OCI-LY3 (cell line): ENCODE measurements around the gene MED13L.

Experiments used
- H2AFZ ChIP-seq: fragments of 200-600, 300-600 bp; shearing (Covaris generic); 2 replicates; pipeline ENCODE4 v1.6.0; 2014; ENCODE audit warnings: antibody characterized with exemption, low read depth, low read length
- H3K27ac ChIP-seq: fragments of 200-600, 300-600 bp; sonication (generic); 2 replicates; pipeline ENCODE4 v1.5.1; 2014; ENCODE audit warnings: mild to moderate bottlenecking, low read length, moderate library complexity, mixed read lengths
- H3K27me3 ChIP-seq: fragments of 200-600, 300-600 bp; sonication (generic); 2 replicates; pipeline ENCODE4 v1.6.1; 2014; ENCODE audit warnings: low read depth, low read length, mixed read lengths
- H3K36me3 ChIP-seq: fragments of 200-600, 300-600 bp; sonication (generic); replicated peaks from 2 replicates; pipeline ENCODE3; 2014; ENCODE audit warnings: low read depth, low read length, mixed read lengths
- H3K4me1 ChIP-seq: fragments of 300-600, 200-600 bp; sonication (generic); 2 replicates; pipeline ENCODE4 v1.6.1; 2014; ENCODE audit warnings: low read length, mixed read lengths
- H3K4me2 ChIP-seq: fragments of 200-600, 300-600 bp; sonication (generic); 2 replicates; pipeline ENCODE4 v1.6.1; 2014; ENCODE audit warnings: low read length, mixed read lengths
- H3K4me3 ChIP-seq: fragments of 300-600, 200-600 bp; sonication (generic); 2 replicates; pipeline ENCODE4 v1.5.1; 2014; ENCODE audit warnings: antibody characterized with exemption, mild to moderate bottlenecking, low read length, moderate library complexity
- H3K79me2 ChIP-seq: fragments of 300-600, 200-600 bp; shearing (Covaris generic); 2 replicates; pipeline ENCODE4 v1.6.1; 2014; ENCODE audit warnings: mild to moderate bottlenecking, low read length, mixed read lengths
- H3K9ac ChIP-seq: fragments of 300-600, 200-600 bp; shearing (Covaris generic); 2 replicates; pipeline ENCODE4 v1.6.0; 2014; ENCODE audit warnings: mild to moderate bottlenecking, low read length, moderate library complexity
- H3K9me3 ChIP-seq: fragments of 200-600, 300-600 bp; shearing (Covaris generic); 2 replicates; pipeline ENCODE4 v1.6.1; 2014; ENCODE audit warnings: low read length, mixed read lengths; ENCODE audit not compliant: insufficient read depth
- H4K20me1 ChIP-seq: fragments of 200-600, 300-600 bp; sonication (generic); 2 replicates; pipeline ENCODE4 v1.6.1; 2016; ENCODE audit warnings: low read length, mixed read lengths; ENCODE audit not compliant: insufficient read depth
- CTCF ChIP-seq: fragments of 200-600, 300-600 bp; sonication (generic); IDR thresholded peaks from 2 replicates; pipeline ENCODE4 v1.5.1; 2014; ENCODE audit warnings: antibody characterized with exemption, low read length, low read depth
- EZH2phosphoT487 ChIP-seq: fragments of 200-600 bp; shearing (Covaris generic); IDR thresholded peaks from 2 replicates; pipeline ENCODE4 v1.6.1; 2018; ENCODE audit warnings: antibody characterized with exemption, mixed run types, low read depth

Gene MED13L

GRCh38 chr12:116141110-116141832 lies 136.2 kb downstream of the MED13L start:
- no peak overlapping the region for H2AFZ ChIP-seq
- no peaks in the 10 kb centered on the region for H3K27me3 ChIP-seq
- peaks cover 10% of the 10 kb centered on the region; the same call in 1 of the 2 replicates for H4K20me1 ChIP-seq
- peak overlapping the region; percentile 34 for H3K27ac ChIP-seq
- H3K79me2 ChIP-seq = peaks cover 99% of the 10 kb centered on the region
- peaks cover 85% of the 10 kb centered on the region for H3K4me1 ChIP-seq
- no peak overlapping the region for H3K4me3 ChIP-seq
- TF ChIP-seq CTCF = peak; percentile 60
- TF ChIP-seq EZH2phosphoT487 = no peak
- peak overlapping the region; percentile 36 for H3K9ac ChIP-seq
- no peaks in the 10 kb centered on the region for H3K9me3 ChIP-seq
- peak overlapping the region; percentile 40 for H3K4me2 ChIP-seq
- no peaks in the 10 kb centered on the region for H3K36me3 ChIP-seq

GRCh38 chr12:116140529-116140928 lies 137.0 kb downstream of the MED13L start:
- peaks cover 92% of the 10 kb centered on the region for H3K4me1 ChIP-seq
- TF ChIP-seq EZH2phosphoT487 (no peak), CTCF (no peak)
- H4K20me1 ChIP-seq = peaks cover 10% of the 10 kb centered on the region; the same call in 1 of the 2 replicates
- peaks cover 99% of the 10 kb centered on the region for H3K79me2 ChIP-seq
- H3K4me2 ChIP-seq = peak overlapping the region; percentile 28
- H3K9ac ChIP-seq = peak overlapping the region; percentile 36
- no peak overlapping the region for H3K4me3 ChIP-seq
- H3K36me3 ChIP-seq = no peaks in the 10 kb centered on the region
- H3K27ac ChIP-seq = peak overlapping the region; percentile 13
- H2AFZ ChIP-seq = no peak overlapping the region
- H3K9me3 ChIP-seq = no peaks in the 10 kb centered on the region
- no peaks in the 10 kb centered on the region for H3K27me3 ChIP-seq

- Histone ChIP-seq H3K4me3 (no peak overlapping the region), H3K4me2 (0 out of 2 replicates have a peak overlapping the region, but pooled peaks have one; percentile 3), H3K36me3 (peaks cover 3% of the 10 kb centered on the region), H3K9me3 (no peaks in the 10 kb centered on the region), H3K4me1 (peaks cover 85% of the 10 kb centered on the region), H4K20me1 (peaks cover 3% of the 10 kb centered on the region; the same call in 1 of the 2 replicates), H3K27me3 (no peaks in the 10 kb centered on the region), H2AFZ (no peak overlapping the region), H3K9ac (no peak overlapping the region), H3K27ac (peak overlapping the region; percentile 26), H3K79me2 (peaks cover 99% of the 10 kb centered on the region)
- no peak for TF ChIP-seq CTCF
- TF ChIP-seq EZH2phosphoT487 = no peak
These were observed 138.7 kb downstream of the MED13L start for GRCh38 chr12:116138781-116139180.

- Histone ChIP-seq H3K36me3 (peaks cover 3% of the 10 kb centered on the region), H3K4me1 (peaks cover 85% of the 10 kb centered on the region), H3K9me3 (no peaks in the 10 kb centered on the region), H2AFZ (no peak overlapping the region), H3K27ac (peak overlapping the region; percentile 26), H3K27me3 (no peaks in the 10 kb centered on the region), H3K4me3 (no peak overlapping the region), H4K20me1 (peaks cover 3% of the 10 kb centered on the region; the same call in 1 of the 2 replicates), H3K4me2 (0 out of 2 replicates have a peak overlapping the region, but pooled peaks have one; percentile 3), H3K9ac (no peak overlapping the region), H3K79me2 (peaks cover 99% of the 10 kb centered on the region)
- TF ChIP-seq CTCF = no peak
- TF ChIP-seq EZH2phosphoT487 = no peak
These were observed 139.1 kb downstream of the MED13L start for GRCh38 chr12:116138364-116138763.
